ENCODE measurements around the gene ASPN. TPM values are rescaled to one million over a fixed set of nuclear protein-coding genes. Genes with fewer than 3 reads are reported as not detected.

The ASPN gene
- total RNA-seq, 1 donor from 2014 or later, result 5.3 TPM

- DNase-seq (ENCODE audit: low spot score in 2 of 2) (no peak), FAIRE-seq (no peak)
These were observed 24.0 kb upstream of the ASPN start for GRCh38 chr9:92506184-92506857.

GRCh38 chr9:92504881-92505280 is 22.6 kb upstream of the ASPN start:
- FAIRE-seq (no peak), DNase-seq (ENCODE audit: low spot score in 2 of 2) (no peak)

DNA sequence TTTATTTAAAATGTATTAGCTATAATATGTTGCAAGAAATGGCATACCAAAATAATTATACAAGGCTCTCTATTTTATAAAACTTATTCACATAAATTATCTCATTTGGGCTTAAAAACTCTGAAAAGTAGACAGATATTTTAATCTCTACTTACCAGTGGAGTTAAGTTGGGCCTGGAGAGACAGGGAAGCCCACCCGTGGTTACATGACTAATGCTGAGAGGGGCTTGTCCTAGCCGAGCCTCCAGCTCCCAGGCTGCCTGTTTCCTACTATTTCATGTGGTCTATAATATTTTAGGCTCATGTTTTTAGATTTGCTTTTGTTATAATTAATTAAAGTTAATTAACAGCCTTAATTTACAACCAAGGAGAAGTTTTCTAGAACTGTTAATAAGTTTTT is 20.9 kb upstream of the ASPN start:
- DNase-seq (ENCODE audit: low spot score in 2 of 2) (no peak), FAIRE-seq (no peak)

- FAIRE-seq (no peak), DNase-seq (ENCODE audit: low spot score in 2 of 2) (no peak)
These were observed 19.5 kb upstream of the ASPN start for GRCh38 chr9:92501671-92502393.

GRCh38 chr9:92500725-92501124 is 18.4 kb upstream of the ASPN start:
- FAIRE-seq (no peak), DNase-seq (ENCODE audit: low spot score in 2 of 2) (no peak)

DNA sequence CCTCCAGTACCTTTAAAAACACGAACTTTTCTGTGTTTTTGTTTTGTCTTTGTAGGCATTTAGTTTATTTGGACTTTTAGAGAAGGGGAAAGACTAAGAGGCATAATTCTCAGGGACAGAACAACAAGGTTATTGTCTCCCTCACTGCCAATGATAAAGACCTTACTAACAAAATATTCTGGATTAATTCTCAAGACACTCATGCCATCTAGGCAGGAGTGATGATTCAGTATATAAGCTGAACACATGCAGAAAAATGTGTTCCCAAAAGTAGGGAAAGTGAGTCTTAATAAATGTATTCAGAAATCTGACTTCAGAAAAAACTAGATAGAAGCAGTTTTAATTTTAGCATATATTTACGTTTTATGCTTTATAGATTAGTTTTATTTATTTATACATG is 17.4 kb upstream of the ASPN start:
- no peak for DNase-seq (ENCODE audit: low spot score in 2 of 2)
- no peak for FAIRE-seq

GRCh38 chr9:92496396-92497176 is 14.3 kb upstream of the ASPN start:
- no peak for FAIRE-seq

DNA sequence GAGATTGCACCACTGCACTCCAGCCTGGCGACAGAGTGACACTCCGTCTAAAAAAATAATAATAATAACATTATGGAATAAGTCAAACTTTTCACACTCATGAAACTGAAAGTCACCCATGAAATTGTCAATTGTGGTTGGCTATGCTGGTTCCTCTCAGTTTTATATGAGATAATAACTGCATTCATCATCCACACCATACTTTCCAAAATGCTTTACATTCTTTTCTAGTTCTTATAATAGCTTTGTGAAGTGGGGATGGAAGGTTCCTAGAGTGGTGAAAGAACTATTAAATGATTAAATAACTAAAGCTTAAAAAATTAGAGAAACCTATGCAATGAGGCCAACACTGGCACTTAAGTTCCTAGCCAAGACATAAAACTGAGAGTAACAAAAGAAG is 12.6 kb upstream of the ASPN start:
- DNase-seq (ENCODE audit: low spot score in 2 of 2), result no peak
- no peak for FAIRE-seq

More at GRCh38 chr9:92496396-92497176, 14.3 kb upstream of the ASPN start:
- DNase-seq (ENCODE audit: low spot score in 2 of 2), result no peak

- DNase-seq (ENCODE audit: low spot score in 2 of 2) (no peak), FAIRE-seq (no peak)
These were observed 11.6 kb upstream of the ASPN start for GRCh38 chr9:92493749-92494387.

DNA sequence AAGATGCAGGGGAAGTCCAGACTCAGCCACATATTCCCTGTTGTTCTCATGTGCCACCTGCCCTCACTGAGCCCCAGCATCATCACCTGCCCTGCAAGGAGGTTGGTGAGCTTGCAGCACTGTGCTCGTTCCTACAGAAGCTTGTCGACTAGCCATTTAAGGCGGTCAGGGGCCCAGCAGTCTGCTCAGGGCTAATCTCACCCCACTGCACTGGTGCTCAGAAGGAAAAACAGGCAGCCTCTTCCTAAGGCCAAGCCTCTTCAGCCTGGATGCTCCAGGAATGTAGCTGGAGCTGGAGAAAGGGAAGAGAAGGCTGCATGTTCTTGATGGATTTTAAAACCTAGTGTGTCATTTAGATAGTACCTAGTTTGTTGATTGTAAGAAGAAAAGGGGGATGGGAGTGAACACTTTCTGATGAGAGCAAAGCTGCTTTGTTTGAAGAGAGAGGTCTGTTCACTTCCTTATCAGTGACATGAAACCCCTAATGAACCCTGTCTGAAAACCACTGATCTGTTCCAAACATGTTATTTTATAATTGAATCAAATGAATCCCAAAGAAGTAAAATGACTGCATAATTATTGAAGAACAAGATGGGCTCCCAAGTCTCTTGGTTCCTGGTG is 10.6 kb upstream of the ASPN start:
- DNase-seq (ENCODE audit: low spot score in 2 of 2) (no peak), FAIRE-seq (no peak)

GRCh38 chr9:92488681-92489550 is 6.6 kb upstream of the ASPN start:
- FAIRE-seq (no peak), DNase-seq (ENCODE audit: low spot score in 2 of 2) (no peak)

- DNase-seq (ENCODE audit: low spot score in 2 of 2), result no peak
- no peak for FAIRE-seq
These were observed 4.1 kb upstream of the ASPN start for GRCh38 chr9:92486371-92486770.

GRCh38 chr9:92484563-92484962 is 2.3 kb upstream of the ASPN start:
- DNase-seq (ENCODE audit: low spot score in 2 of 2), result no peak
- no peak for FAIRE-seq

DNA sequence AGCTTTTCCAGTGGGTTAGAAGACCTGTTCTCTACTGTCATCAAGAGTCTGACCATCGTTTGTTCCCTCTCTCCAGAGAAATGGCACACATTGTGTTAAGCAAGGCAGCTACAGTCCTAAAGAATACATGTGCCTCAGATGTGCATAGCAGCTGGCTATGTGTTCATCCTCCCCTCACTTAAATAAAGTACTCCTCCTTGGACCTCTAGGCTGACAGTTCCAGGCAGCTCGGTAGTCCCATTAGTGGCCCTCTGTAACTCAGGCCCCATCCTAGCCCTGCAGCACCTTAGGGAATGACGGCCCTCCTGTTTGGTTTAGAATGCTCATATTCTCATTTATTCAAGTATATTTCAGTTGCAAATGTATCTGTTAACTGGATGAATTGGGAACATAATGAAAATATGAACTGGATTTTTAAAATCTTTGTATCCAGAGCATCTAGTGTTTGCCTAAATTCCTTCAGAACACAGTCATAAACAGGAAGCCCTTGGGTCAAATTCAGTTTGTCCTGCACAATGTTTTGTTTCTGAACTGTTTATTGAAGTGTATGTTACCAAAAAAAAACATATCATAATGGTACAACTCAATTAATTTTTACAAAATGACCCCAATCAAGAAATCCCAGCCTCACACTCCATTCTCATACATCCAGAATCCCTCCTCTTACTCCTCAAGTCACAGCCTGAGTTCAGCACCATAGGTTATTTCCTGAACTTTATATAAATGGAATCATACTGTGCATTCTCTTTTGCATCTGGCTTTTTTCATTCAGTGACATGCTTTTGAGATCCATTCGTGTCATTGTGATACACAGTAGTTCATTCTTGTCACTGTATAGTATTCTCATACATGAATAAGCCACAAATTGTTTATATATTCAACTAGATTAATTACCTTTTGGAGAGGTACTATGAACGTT is 1.6 kb upstream of the ASPN start:
- no peak for DNase-seq (ENCODE audit: low spot score in 2 of 2)
- FAIRE-seq, result no peak

DNA sequence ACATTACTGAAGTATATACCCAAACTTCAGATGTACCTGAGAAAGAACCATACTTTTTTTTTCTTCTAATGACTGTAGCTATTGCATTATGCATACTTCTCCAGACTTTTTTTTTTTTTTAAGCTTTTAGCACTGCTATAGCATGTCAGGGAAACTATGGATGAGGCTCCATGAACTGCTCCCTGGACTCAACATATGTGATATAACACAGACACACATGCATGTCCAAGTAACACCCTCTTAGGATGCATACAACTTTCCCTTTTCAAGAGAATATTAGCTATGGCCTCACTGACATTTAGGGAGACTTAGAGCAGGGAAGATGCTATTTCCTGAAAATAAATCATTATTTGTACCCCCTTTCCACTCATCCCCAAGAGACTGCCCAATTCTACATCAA is 499 bp upstream of the ASPN start:
- DNase-seq (ENCODE audit: low spot score in 2 of 2), result no peak
- no peak for FAIRE-seq

DNA sequence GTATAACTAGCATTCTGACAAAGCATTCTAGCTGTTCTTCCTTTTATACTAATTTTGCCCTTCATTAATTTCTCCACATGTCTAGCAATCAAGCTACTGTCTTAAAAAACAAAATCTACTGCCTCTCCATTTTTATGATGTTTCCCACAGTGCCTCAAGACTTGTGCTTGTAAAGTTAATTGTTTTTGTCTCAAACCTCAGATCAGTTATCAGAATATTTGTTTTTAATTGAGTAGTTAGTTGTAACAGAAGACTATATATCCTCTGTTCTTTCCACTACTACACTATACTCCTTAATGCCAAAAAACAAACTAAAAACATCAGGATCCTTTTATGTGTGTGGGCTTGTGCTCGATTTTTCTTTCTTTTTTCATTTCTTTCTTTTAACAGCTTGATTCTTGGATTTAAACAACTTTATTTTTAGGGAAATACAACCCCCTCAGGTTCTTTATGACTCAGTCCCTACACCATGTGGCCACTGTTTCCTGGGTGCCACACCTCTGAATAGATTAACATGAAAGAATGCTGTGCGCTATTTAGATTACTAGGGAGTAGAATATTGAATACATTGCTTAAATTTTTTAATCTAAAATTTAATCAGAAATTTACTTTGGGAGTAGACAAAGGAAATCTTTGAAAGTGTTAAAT is 1.2 kb downstream of the ASPN start:
- FAIRE-seq (no peak), DNase-seq (ENCODE audit: low spot score in 2 of 2) (no peak)

- FAIRE-seq, result no peak
- DNase-seq (ENCODE audit: low spot score in 2 of 2), result no peak
These were observed 2.0 kb downstream of the ASPN start for GRCh38 chr9:92480291-92480771.

DNA sequence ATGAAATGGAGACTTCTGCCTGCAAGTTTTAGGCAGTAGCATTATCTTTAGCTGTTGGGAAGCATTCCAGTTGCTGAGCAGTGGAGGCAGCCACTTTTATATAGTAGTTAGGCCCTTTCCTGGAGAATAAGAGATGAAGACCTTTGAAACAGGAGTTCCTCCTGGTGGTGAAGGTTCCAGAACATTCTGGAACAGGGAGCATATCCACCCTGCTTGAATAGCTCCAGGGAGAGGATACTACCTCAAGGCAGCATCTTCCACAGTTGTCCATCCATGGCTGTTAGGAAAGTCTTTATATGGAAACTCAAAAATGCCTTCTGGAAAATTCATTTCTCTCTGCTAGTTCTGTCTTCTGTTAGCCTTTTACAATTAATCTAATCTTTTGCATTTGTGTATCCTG is 3.0 kb downstream of the ASPN start:
- DNase-seq (ENCODE audit: low spot score in 2 of 2), result no peak
- FAIRE-seq, result no peak
